ENCODE measurements around the gene RIN2. TPM values are rescaled to one million over a fixed set of nuclear protein-coding genes. Genes with fewer than 3 reads are reported as not detected.

The RIN2 gene
- total and polyA plus RNA-seq, 2 experiments from 2014 or later: 0.08 to 1.4 TPM

GRCh38 chr20:19749618-19750071, 8.4 kb upstream of the RIN2 start:
- Histone ChIP-seq H3K9me2 (ENCODE audit: insufficient read depth) (0 out of 2 replicates have a peak, but pooled peaks cover 4% of the 10 kb centered on the region), H3K79me2 (replicated peaks; ENCODE audit: insufficient read depth) (no peaks in the 10 kb centered on the region), H3K4me1 (ENCODE audit: insufficient read depth) (no peaks in the 10 kb centered on the region; the same call in 1 of the 2 replicates), H3K4me2 (no peak overlapping the region), H3K4me3 (no peak overlapping the region), H3K27ac (ENCODE audit: low read depth) (no peak overlapping the region), H3K36me3 (ENCODE audit: insufficient read depth) (no peaks in the 10 kb centered on the region), H3K27me3 (ENCODE audit: insufficient read depth) (peaks cover 7% of the 10 kb centered on the region; the same call in 1 of the 2 replicates), H4K20me1 (replicated peaks; ENCODE audit: insufficient read depth) (no peaks in the 10 kb centered on the region), H3F3A (replicated peaks; ENCODE audit: low read depth) (no peaks in the 10 kb centered on the region), H2AFZ (no peak overlapping the region)
- H3K27me3 Mint-ChIP-seq (ENCODE audit: insufficient read depth, low read depth, poor library complexity): peaks cover 7% of the 10 kb centered on the region
- H3K27ac Mint-ChIP-seq: no peak overlapping the region
- peaks cover 5% of the 10 kb centered on the region for H3K9me3 Mint-ChIP-seq
- peak; percentile 81 for DNase-seq (ENCODE audit: low spot score)
- H3K4me3 Mint-ChIP-seq: no peak overlapping the region
- H3K36me3 Mint-ChIP-seq (ENCODE audit: low read depth): peaks cover under 1% of the 10 kb centered on the region; the same call in 2 of the 3 replicates
- peak; percentile 90 for ATAC-seq
- peak; percentile 31; the same call in 1 of the 2 replicates for TF ChIP-seq CREB1 (CRISPR knock-in tag; IDR thresholded peaks at IDR 0.05; ENCODE audit: low read depth)
- TF ChIP-seq ZNF114 (CRISPR knock-in tag; IDR thresholded peaks at IDR 0.05): 0 out of 2 replicates have a peak, but pooled peaks have one; percentile 39
- TF ChIP-seq POLR2AphosphoS5 (IDR thresholded peaks at IDR 0.05; ENCODE audit: low read depth): no peak
- peak; percentile 96 for TF ChIP-seq ZNF462 (CRISPR knock-in tag; IDR thresholded peaks at IDR 0.05)
- TF ChIP-seq REST (IDR thresholded peaks at IDR 0.05; ENCODE audit: unreplicated experiment): no peak
- peaks cover 6% of the 10 kb centered on the region; the same call in 2 of the 3 replicates for H3K4me1 Mint-ChIP-seq

All from GM23338 (cell line).